GM13976 (cell line): ENCODE data around the gene KMT5B.
A peak's percentile ranks its signal among the peaks of the same experiment; 100 is the strongest.

Experiments used
- DNase-seq: peaks from one replicate; pipeline ENCODE4 v3.0.0; 2012; ENCODE audit warnings: low spot score
- CTCF ChIP-seq: IDR thresholded peaks from 2 replicates; pipeline ENCODE4 v1.5.1; 2012; ENCODE audit warnings: borderline replicate concordance, mild to moderate bottlenecking; ENCODE audit not compliant: insufficient read depth; ENCODE audit errors: extremely low read depth, missing control alignments, control extremely low read depth
- in situ Hi-C: fragments of 300-500 bp; cut with MboI; formaldehyde crosslinking; loops from one replicate; pipeline ENCODE4 v1.12.0; 2022; ENCODE audit warnings: low sequenced_read_pairs, mixed read lengths, inconsistent platforms; ENCODE audit not compliant: unreplicated experiment

KMT5B gene

GRCh38 chr11:68211546-68211945, 1.6 kb downstream of the KMT5B start:
- DNase-seq: no peak
- no peak for TF ChIP-seq CTCF
- in situ Hi-C loops: no loop called here

- TF ChIP-seq CTCF: peak; percentile 72
- in situ Hi-C loops: loop anchor here (10.0 kb wide), 1 partner anchor 181 kb away; no protein-coding TSS in a partner anchor
- peak; percentile 75 for DNase-seq
Observed at GRCh38 chr11:68206211-68206610, 6.9 kb downstream of the KMT5B start.

GRCh38 chr11:68204402-68204801, 8.7 kb downstream of the KMT5B start:
- no peak for DNase-seq
- TF ChIP-seq CTCF: no peak
- in situ Hi-C loops: loop anchor here (10.0 kb wide), 1 partner anchor 180 kb away; no protein-coding TSS in a partner anchor

GRCh38 chr11:68202165-68202564, 10.9 kb downstream of the KMT5B start:
- no peak for DNase-seq
- no peak for TF ChIP-seq CTCF
- in situ Hi-C loops: loop anchor here (10.0 kb wide), 1 partner anchor 177 kb away; no protein-coding TSS in a partner anchor

- in situ Hi-C loops: loop anchor here (10.0 kb wide), 1 partner anchor 177 kb away; no protein-coding TSS in a partner anchor
- TF ChIP-seq CTCF: no peak
- DNase-seq: no peak
Observed at GRCh38 chr11:68201492-68201891, 11.6 kb downstream of the KMT5B start.

GRCh38 chr11:68200639-68201038, 12.5 kb downstream of the KMT5B start:
- in situ Hi-C loops: loop anchor here (10.0 kb wide), 1 partner anchor 176 kb away; no protein-coding TSS in a partner anchor
- DNase-seq: no peak
- no peak for TF ChIP-seq CTCF

GRCh38 chr11:68199295-68199987, 13.7 kb downstream of the KMT5B start:
- no peak for DNase-seq
- TF ChIP-seq CTCF: no peak
- in situ Hi-C loops: no loop called here
